Erythroblast (primary cell): Measurements from ENCODE around the gene LOXHD1.

ENCODE experiments used
- GATA1 ChIP-seq: IDR thresholded peaks from 2 replicates; pipeline ENCODE4 v1.6.1; 2011; ENCODE audit warnings: low read depth, mild to moderate bottlenecking, control low read depth, low read length, moderate library complexity
- POLR2A ChIP-seq: IDR thresholded peaks from 2 replicates; pipeline ENCODE4 v1.6.1; 2011; ENCODE audit warnings: mild to moderate bottlenecking, low read length

GRCh38 chr18:46502444-46502843 is 154.6 kb downstream of the LOXHD1 start:
- TF ChIP-seq POLR2A (no peak), GATA1 (no peak)
